NT2/D1 (cell line): ENCODE data around the gene MMRN2.
"Not testable (repeated sequence)": the region's sequence is repeated elsewhere in the genome, so short reads cannot be mapped to it uniquely, and the experiment has no call there.

Experiments used
- DNase-seq: peaks from one replicate; pipeline ENCODE4 v3.0.0-alpha.2; 2011; ENCODE audit warnings: low read depth, low spot score
- H3K27me3 ChIP-seq: 2 replicates; pipeline ENCODE4 v1.6.0; 2011; ENCODE audit warnings: mild to moderate bottlenecking; ENCODE audit not compliant: insufficient read length, insufficient read depth
- H3K36me3 ChIP-seq: 2 replicates; pipeline ENCODE4 v1.6.1; 2011; ENCODE audit warnings: mild to moderate bottlenecking, low read length, mixed read lengths; ENCODE audit not compliant: insufficient read depth, insufficient read length
- H3K4me1 ChIP-seq: 2 replicates; pipeline ENCODE4 v1.5.1; 2011; ENCODE audit not compliant: insufficient read depth, insufficient read length
- H3K4me3 ChIP-seq: 2 replicates; pipeline ENCODE4 v1.5.1; 2011; ENCODE audit warnings: low read depth; ENCODE audit not compliant: insufficient read length
- H3K9ac ChIP-seq: 2 replicates; pipeline ENCODE4 v1.6.0; 2011; ENCODE audit warnings: low read depth; ENCODE audit not compliant: insufficient read length
- H3K9me3 ChIP-seq: 2 replicates; pipeline ENCODE4 v1.5.1; 2011; ENCODE audit warnings: mild to moderate bottlenecking, low read length; ENCODE audit not compliant: insufficient read depth
- SUZ12 ChIP-seq: IDR thresholded peaks from 2 replicates; pipeline ENCODE4 v1.6.1; 2011; ENCODE audit not compliant: insufficient read length, insufficient read depth; ENCODE audit errors: extremely low read depth
- YY1 ChIP-seq: IDR thresholded peaks from 2 replicates; pipeline ENCODE4 v1.6.1; 2011; ENCODE audit not compliant: insufficient read length, insufficient read depth
- ZNF274 ChIP-seq: IDR thresholded peaks from 2 replicates; pipeline ENCODE4 v1.6.1; 2011; ENCODE audit warnings: mild to moderate bottlenecking, low read depth, low read length

MMRN2 gene

GRCh38 chr10:86953747-86954680 is 3.4 kb downstream of the MMRN2 start:
- Histone ChIP-seq H3K4me1 (peaks cover 39% of the 10 kb centered on the region), H3K27me3 (no peaks in the 10 kb centered on the region), H3K36me3 (no peaks in the 10 kb centered on the region), H3K4me3 (peak overlapping the region; percentile 21), H3K9ac (peak overlapping the region; percentile 79), H3K9me3 (peaks cover 20% of the 10 kb centered on the region; the same call in 1 of the 2 replicates)
- DNase-seq: peak; percentile 96
- TF ChIP-seq ZNF274: no peak
- no peak for TF ChIP-seq SUZ12
- TF ChIP-seq YY1: peak; percentile 36

GRCh38 chr10:86952697-86953096 is 4.7 kb downstream of the MMRN2 start:
- Histone ChIP-seq H3K4me1 (peaks cover 27% of the 10 kb centered on the region), H3K9me3 (peaks cover 20% of the 10 kb centered on the region; the same call in 1 of the 2 replicates)
- H3K27me3 ChIP-seq, H3K4me3 ChIP-seq, H3K36me3 ChIP-seq, H3K9ac ChIP-seq, DNase-seq: not testable (repeated sequence)

- no peak for TF ChIP-seq ZNF274
- TF ChIP-seq YY1: no peak
- TF ChIP-seq SUZ12: no peak
- H3K9ac ChIP-seq: no peak overlapping the region
- H3K9me3 ChIP-seq: peaks cover 20% of the 10 kb centered on the region; the same call in 1 of the 2 replicates
- no peak for DNase-seq
- H3K27me3 ChIP-seq: no peaks in the 10 kb centered on the region
- H3K36me3 ChIP-seq: no peaks in the 10 kb centered on the region
- H3K4me3 ChIP-seq: no peak overlapping the region
- peaks cover 26% of the 10 kb centered on the region for H3K4me1 ChIP-seq
Measured at GRCh38 chr10:86952106-86952505, 5.3 kb downstream of the MMRN2 start.

GRCh38 chr10:86951184-86951761 is 6.1 kb downstream of the MMRN2 start:
- H3K4me1 ChIP-seq: peaks cover 22% of the 10 kb centered on the region
- no peaks in the 10 kb centered on the region for H3K27me3 ChIP-seq
- H3K9ac ChIP-seq: no peak overlapping the region
- no peak for TF ChIP-seq ZNF274
- no peak for TF ChIP-seq SUZ12
- TF ChIP-seq YY1: no peak
- no peak for DNase-seq
- H3K4me3 ChIP-seq: no peak overlapping the region
- peaks cover 20% of the 10 kb centered on the region; the same call in 1 of the 2 replicates for H3K9me3 ChIP-seq
- H3K36me3 ChIP-seq: no peaks in the 10 kb centered on the region

GRCh38 chr10:86950349-86950748 is 7.1 kb downstream of the MMRN2 start:
- H3K4me1 ChIP-seq: peaks cover 17% of the 10 kb centered on the region
- H3K9ac ChIP-seq: no peak overlapping the region
- no peaks in the 10 kb centered on the region for H3K36me3 ChIP-seq
- H3K27me3 ChIP-seq: no peaks in the 10 kb centered on the region
- no peak overlapping the region for H3K4me3 ChIP-seq
- H3K9me3 ChIP-seq: peaks cover 20% of the 10 kb centered on the region; the same call in 1 of the 2 replicates
- TF ChIP-seq ZNF274 (no peak), SUZ12 (no peak), YY1 (no peak)
- no peak for DNase-seq

GRCh38 chr10:86947806-86948205 is 9.6 kb downstream of the MMRN2 start:
- H3K9ac ChIP-seq, H3K27me3 ChIP-seq, H3K4me1 ChIP-seq, DNase-seq, H3K36me3 ChIP-seq, H3K4me3 ChIP-seq: not testable (repeated sequence)
- peaks cover 18% of the 10 kb centered on the region; the same call in 1 of the 2 replicates for H3K9me3 ChIP-seq

- Histone ChIP-seq H3K9ac (no peak overlapping the region), H3K4me3 (no peak overlapping the region)
- no peak for DNase-seq
Measured at GRCh38 chr10:86946213-86947155, 10.9 kb downstream of the MMRN2 start.

More at GRCh38 chr10:86946213-86947155, 10.9 kb downstream of the MMRN2 start:
- Histone ChIP-seq H3K36me3 (no peaks in the 10 kb centered on the region), H3K9me3 (peaks cover 5% of the 10 kb centered on the region; the same call in 1 of the 2 replicates), H3K27me3 (no peaks in the 10 kb centered on the region), H3K4me1 (peaks cover 7% of the 10 kb centered on the region)
- TF ChIP-seq YY1: no peak
- TF ChIP-seq SUZ12: no peak
- TF ChIP-seq ZNF274: no peak
